Breast epithelium (tissue), 3 donors: ENCODE data around the gene CALN1.

ENCODE experiments used
- CTCF ChIP-seq, 3 donors: fragments of 450-650 bp; IDR thresholded peaks; one replicate each; pipeline ENCODE4 v1.5.1; 2016 to 2017; ENCODE audit warnings: antibody characterized with exemption in 3 of 3, mild to moderate bottlenecking in 3 of 3, moderate library complexity in 3 of 3
- POLR2A ChIP-seq: fragments of 450-650 bp; IDR thresholded peaks from one replicate; pipeline ENCODE4 v1.6.1; 2016; ENCODE audit warnings: antibody characterized with exemption, mild to moderate bottlenecking, moderate library complexity
- POLR2AphosphoS5 ChIP-seq, 3 donors: sonication (generic); formaldehyde crosslinking; IDR thresholded peaks; one replicate each; pipeline ENCODE4 v1.6.1; 2017; ENCODE audit warnings: antibody characterized with exemption in 3 of 3

GRCh38 chr7:71768450-71768849 lies 643.7 kb downstream of the CALN1 start:
- TF ChIP-seq POLR2A = no peak
- TF ChIP-seq POLR2AphosphoS5 (IDR thresholded peaks at IDR 0.05) = no peak
- no peak for TF ChIP-seq CTCF (IDR thresholded peaks at IDR 0.05)
